Measurements from ENCODE around the gene KCNG2. TPM values are rescaled to one million over a fixed set of nuclear protein-coding genes. Genes with fewer than 3 reads are reported as not detected.

Gene KCNG2
- total and polyA plus RNA-seq, 9 of the 15 experiments (the other 6 are each of a cell fraction or from before 2014, with no cell fraction given): not detected

- Histone ChIP-seq H3K79me2 (ENCODE audit: control insufficient read depth, insufficient read depth, low read length) (no peaks in the 10 kb centered on the region), H3K27ac (ENCODE audit: extremely low read depth, low read depth, low read length) (no peak overlapping the region), H3K9me1 (ENCODE audit: control insufficient read depth, insufficient read depth, low read length) (no peaks in the 10 kb centered on the region), H3K9me3 (replicated peaks; ENCODE audit: control insufficient read depth, insufficient read depth, low read depth, low read length) (no peaks in the 10 kb centered on the region), H3K27me3 (ENCODE audit: control insufficient read depth in 2 of 2, insufficient read depth in 2 of 2, low read length in 2 of 2) (no peaks in the 10 kb centered on the region), H3K4me3 (no peak overlapping the region), H4K20me1 (replicated peaks; ENCODE audit: control insufficient read depth, insufficient read depth, low read length) (no peaks in the 10 kb centered on the region), H3K9ac (ENCODE audit: insufficient read depth in 1 of 2, low read depth in 2 of 2, low read length in 2 of 2) (no peak overlapping the region), H3K4me2 (ENCODE audit: insufficient read depth, low read length) (no peak overlapping the region), H3K4me1 (replicated peaks in 1 of 2; ENCODE audit: control insufficient read depth in 2 of 2, insufficient read depth in 2 of 2, low read length in 2 of 2) (no peaks in the 10 kb centered on the region), H2AFZ (ENCODE audit: low read depth, low read length) (no peak overlapping the region), H3K36me3 (ENCODE audit: control insufficient read depth, insufficient read depth, low read length) (peaks cover 12% of the 10 kb centered on the region; the same call in 1 of the 3 replicates)
- no TSS peak for BruUV-seq (replicated peaks)
- CTCF ChIA-PET (ENCODE audit: low intra/inter-chr PET ratio): no interaction called here
- POLR2A ChIA-PET: no interaction called here
- FAIRE-seq (no peak), DNase-seq (ENCODE audit: extremely low read depth in 1 of 4, low spot score in 3 of 4) (no peak), ATAC-seq (no peak)
- intact Hi-C loops (cut with micrococcal nuclease): no loop called here
- in situ Hi-C loops (cut with MboI): no loop called here
- 100% methylated on average over 5 of the region's 13 CpGs for WGBS (ENCODE audit: insufficient coverage, low coverage, missing lambda C conversion rate)
- TF ChIP-seq SNRNP70 (optimal IDR thresholded peaks at IDR 0.05; ENCODE audit: low read depth, low read length) (no peak), SMAD2 (IDR thresholded peaks at IDR 0.05; ENCODE audit: low read depth, low read length) (no peak), ELF2 (CRISPR knock-in tag; IDR thresholded peaks at IDR 0.05) (no peak), NCOA4 (IDR thresholded peaks at IDR 0.05; ENCODE audit: partially characterized antibody) (no peak), ETV6 (IDR thresholded peaks at IDR 0.05; ENCODE audit: borderline replicate concordance in 1 of 2, low read depth in 2 of 2, low read length in 1 of 2) (no peak), ETV6 (CRISPR knock-in tag; IDR thresholded peaks at IDR 0.05; ENCODE audit: borderline replicate concordance) (no peak), SMARCC2 (IDR thresholded peaks at IDR 0.05; ENCODE audit: low read depth) (no peak)
- TF ChIP-seq, protein P1, sequence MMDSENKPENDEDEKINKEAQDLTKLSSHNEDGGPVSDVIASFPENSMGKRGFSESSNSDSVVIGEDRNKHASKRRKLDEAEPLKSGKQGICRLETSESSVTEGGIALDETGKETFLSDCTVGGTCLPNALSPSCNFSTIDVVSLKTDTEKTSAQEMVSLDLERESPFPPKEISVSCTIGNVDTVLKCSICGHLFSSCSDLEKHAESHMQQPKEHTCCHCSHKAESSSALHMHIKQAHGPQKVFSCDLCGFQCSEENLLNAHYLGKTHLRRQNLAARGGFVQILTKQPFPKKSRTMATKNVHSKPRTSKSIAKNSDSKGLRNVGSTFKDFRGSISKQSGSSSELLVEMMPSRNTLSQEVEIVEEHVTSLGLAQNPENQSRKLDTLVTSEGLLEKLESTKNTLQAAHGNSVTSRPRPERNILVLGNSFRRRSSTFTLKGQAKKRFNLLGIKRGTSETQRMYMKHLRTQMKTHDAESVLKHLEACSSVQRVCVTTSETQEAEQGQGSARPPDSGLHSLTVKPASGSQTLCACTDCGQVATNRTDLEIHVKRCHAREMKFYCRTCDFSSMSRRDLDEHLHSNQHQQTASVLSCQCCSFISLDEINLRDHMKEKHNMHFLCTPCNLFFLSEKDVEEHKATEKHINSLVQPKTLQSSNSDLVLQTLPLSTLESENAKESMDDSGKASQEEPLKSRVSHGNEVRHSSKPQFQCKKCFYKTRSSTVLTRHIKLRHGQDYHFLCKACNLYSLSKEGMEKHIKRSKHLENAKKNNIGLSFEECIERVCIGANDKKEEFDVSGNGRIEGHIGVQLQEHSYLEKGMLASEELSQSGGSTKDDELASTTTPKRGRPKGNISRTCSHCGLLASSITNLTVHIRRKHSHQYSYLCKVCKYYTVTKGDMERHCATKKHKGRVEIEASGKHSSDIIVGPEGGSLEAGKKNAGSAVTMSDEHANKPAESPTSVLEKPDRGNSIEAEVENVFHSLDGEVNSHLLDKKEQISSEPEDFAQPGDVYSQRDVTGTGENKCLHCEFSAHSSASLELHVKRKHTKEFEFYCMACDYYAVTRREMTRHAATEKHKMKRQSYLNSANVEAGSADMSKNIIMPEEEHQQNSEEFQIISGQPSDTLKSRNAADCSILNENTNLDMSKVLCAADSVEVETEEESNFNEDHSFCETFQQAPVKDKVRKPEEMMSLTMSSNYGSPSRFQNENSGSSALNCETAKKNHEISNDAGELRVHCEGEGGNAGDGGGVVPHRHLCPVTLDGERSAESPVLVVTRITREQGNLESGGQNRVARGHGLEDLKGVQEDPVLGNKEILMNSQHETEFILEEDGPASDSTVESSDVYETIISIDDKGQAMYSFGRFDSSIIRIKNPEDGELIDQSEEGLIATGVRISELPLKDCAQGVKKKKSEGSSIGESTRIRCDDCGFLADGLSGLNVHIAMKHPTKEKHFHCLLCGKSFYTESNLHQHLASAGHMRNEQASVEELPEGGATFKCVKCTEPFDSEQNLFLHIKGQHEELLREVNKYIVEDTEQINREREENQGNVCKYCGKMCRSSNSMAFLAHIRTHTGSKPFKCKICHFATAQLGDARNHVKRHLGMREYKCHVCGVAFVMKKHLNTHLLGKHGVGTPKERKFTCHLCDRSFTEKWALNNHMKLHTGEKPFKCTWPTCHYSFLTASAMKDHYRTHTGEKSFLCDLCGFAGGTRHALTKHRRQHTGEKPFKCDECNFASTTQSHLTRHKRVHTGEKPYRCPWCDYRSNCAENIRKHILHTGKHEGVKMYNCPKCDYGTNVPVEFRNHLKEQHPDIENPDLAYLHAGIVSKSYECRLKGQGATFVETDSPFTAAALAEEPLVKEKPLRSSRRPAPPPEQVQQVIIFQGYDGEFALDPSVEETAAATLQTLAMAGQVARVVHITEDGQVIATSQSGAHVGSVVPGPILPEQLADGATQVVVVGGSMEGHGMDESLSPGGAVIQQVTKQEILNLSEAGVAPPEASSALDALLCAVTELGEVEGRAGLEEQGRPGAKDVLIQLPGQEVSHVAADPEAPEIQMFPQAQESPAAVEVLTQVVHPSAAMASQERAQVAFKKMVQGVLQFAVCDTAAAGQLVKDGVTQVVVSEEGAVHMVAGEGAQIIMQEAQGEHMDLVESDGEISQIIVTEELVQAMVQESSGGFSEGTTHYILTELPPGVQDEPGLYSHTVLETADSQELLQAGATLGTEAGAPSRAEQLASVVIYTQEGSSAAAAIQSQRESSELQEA (IDR thresholded peaks at IDR 0.05; ENCODE audit: low read depth): no peak
- TF ChIP-seq, protein P2, sequence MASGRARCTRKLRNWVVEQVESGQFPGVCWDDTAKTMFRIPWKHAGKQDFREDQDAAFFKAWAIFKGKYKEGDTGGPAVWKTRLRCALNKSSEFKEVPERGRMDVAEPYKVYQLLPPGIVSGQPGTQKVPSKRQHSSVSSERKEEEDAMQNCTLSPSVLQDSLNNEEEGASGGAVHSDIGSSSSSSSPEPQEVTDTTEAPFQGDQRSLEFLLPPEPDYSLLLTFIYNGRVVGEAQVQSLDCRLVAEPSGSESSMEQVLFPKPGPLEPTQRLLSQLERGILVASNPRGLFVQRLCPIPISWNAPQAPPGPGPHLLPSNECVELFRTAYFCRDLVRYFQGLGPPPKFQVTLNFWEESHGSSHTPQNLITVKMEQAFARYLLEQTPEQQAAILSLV (tag; IDR thresholded peaks at IDR 0.05): no peak
- TF ChIP-seq, protein P3, sequence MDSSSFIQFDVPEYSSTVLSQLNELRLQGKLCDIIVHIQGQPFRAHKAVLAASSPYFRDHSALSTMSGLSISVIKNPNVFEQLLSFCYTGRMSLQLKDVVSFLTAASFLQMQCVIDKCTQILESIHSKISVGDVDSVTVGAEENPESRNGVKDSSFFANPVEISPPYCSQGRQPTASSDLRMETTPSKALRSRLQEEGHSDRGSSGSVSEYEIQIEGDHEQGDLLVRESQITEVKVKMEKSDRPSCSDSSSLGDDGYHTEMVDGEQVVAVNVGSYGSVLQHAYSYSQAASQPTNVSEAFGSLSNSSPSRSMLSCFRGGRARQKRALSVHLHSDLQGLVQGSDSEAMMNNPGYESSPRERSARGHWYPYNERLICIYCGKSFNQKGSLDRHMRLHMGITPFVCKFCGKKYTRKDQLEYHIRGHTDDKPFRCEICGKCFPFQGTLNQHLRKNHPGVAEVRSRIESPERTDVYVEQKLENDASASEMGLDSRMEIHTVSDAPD (CRISPR knock-in tag; IDR thresholded peaks at IDR 0.05): no peak
- TF ChIP-seq, protein P4, sequence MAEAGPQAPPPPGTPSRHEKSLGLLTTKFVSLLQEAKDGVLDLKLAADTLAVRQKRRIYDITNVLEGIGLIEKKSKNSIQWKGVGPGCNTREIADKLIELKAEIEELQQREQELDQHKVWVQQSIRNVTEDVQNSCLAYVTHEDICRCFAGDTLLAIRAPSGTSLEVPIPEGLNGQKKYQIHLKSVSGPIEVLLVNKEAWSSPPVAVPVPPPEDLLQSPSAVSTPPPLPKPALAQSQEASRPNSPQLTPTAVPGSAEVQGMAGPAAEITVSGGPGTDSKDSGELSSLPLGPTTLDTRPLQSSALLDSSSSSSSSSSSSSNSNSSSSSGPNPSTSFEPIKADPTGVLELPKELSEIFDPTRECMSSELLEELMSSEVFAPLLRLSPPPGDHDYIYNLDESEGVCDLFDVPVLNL (CRISPR knock-in tag; IDR thresholded peaks at IDR 0.05; ENCODE audit: low read depth): no peak
Measured at GRCh38 chr18:79750980-79751571, 46.7 kb upstream of the KCNG2 start.

Data from K562 (cell line).